ENCODE measurements around the gene PEX5.

DNA sequence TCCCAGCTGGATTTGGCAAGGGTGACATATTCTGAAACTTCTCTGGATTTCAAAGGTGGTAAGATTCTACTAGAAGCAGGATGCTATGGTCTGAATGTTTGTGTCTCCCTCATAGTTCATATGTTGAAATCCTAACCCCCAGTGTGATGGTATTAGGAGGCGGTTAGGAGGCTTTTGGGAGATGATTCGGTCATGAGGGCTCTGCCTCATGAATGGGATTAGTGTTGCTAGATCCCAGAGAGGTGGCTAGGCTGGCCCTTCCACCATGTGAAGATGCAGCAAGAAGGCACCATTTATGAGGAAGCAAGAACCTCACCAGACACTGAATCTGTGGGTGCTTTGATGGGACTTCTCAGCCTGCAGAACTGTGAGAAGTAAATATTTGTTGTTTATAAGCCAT lies 11.0 kb upstream of the PEX5 start:
- TF ChIP-seq CTCF (IDR thresholded peaks at IDR 0.05) (no peak), POLR2A (IDR thresholded peaks at IDR 0.05) (no peak)

Data from heart left ventricle (tissue), 13 donors.